ENCODE data around the gene CACNA1C.
"Not testable (repeated sequence)": the region's sequence is repeated elsewhere in the genome, so short reads cannot be mapped to it uniquely, and the experiment has no call there.

Gene CACNA1C

GRCh38 chr12:2666846-2667245 is 614.1 kb downstream of the CACNA1C start:
- DNase-seq (ENCODE audit: low read depth in 3 of 3), result no peak

GRCh38 chr12:2667716-2668440 is 615.1 kb downstream of the CACNA1C start:
- no peak for DNase-seq (ENCODE audit: low read depth in 3 of 3)

GRCh38 chr12:2668816-2669215 is 616.0 kb downstream of the CACNA1C start:
- no peak for DNase-seq (ENCODE audit: low read depth in 3 of 3)

- DNase-seq (ENCODE audit: low read depth in 3 of 3), result no peak
Observed at GRCh38 chr12:2669560-2669959, 616.8 kb downstream of the CACNA1C start.

GRCh38 chr12:2672863-2673262 is 620.1 kb downstream of the CACNA1C start:
- no peak for DNase-seq (ENCODE audit: low read depth in 3 of 3)

- DNase-seq (ENCODE audit: low read depth in 3 of 3), result no peak
Observed at GRCh38 chr12:2673966-2674810, 621.4 kb downstream of the CACNA1C start.

- DNase-seq (ENCODE audit: low read depth in 3 of 3), result no peak
Observed at GRCh38 chr12:2675776-2676175, 623.0 kb downstream of the CACNA1C start.

GRCh38 chr12:2677142-2677880 is 624.5 kb downstream of the CACNA1C start:
- DNase-seq (ENCODE audit: low read depth in 3 of 3), result no peak

GRCh38 chr12:2678426-2678825 is 625.6 kb downstream of the CACNA1C start:
- DNase-seq (ENCODE audit: low read depth in 3 of 3), result no peak

- DNase-seq (ENCODE audit: low read depth in 3 of 3), result no peak
Observed at GRCh38 chr12:2679068-2679815, 626.5 kb downstream of the CACNA1C start.

- no peak for DNase-seq (ENCODE audit: low read depth in 3 of 3)
Observed at GRCh38 chr12:2679816-2680675, 627.3 kb downstream of the CACNA1C start.

GRCh38 chr12:2680676-2681039 is 627.9 kb downstream of the CACNA1C start:
- no peak for DNase-seq (ENCODE audit: low read depth in 3 of 3)

GRCh38 chr12:2681450-2682205 is 628.8 kb downstream of the CACNA1C start:
- no peak for DNase-seq (ENCODE audit: low read depth in 3 of 3)

GRCh38 chr12:2682296-2683251 is 629.8 kb downstream of the CACNA1C start:
- DNase-seq (ENCODE audit: low read depth in 3 of 3), result no peak

GRCh38 chr12:2683283-2684025 is 630.7 kb downstream of the CACNA1C start:
- DNase-seq (ENCODE audit: low read depth in 3 of 3), result no peak

GRCh38 chr12:2684026-2684325 is 631.2 kb downstream of the CACNA1C start:
- not testable (repeated sequence) for DNase-seq (ENCODE audit: low read depth in 3 of 3)

GRCh38 chr12:2685620-2686279 is 633.0 kb downstream of the CACNA1C start:
- not testable (repeated sequence) for DNase-seq (ENCODE audit: low read depth in 3 of 3)

- no peak for DNase-seq (ENCODE audit: low read depth in 3 of 3)
Observed at GRCh38 chr12:2686280-2686646, 633.5 kb downstream of the CACNA1C start.
